GM21515 (cell line): ENCODE measurements around the gene CEP89.
"Not testable (repeated sequence)": the region's sequence is repeated elsewhere in the genome, so short reads cannot be mapped to it uniquely, and the experiment has no call there.

Source experiments
- ATAC-seq: cut with Tn5 transposase; IDR thresholded peaks from one replicate; pipeline ENCODE4 v1.9.1; 2021; ENCODE audit not compliant: unreplicated experiment

The CEP89 gene

DNA sequence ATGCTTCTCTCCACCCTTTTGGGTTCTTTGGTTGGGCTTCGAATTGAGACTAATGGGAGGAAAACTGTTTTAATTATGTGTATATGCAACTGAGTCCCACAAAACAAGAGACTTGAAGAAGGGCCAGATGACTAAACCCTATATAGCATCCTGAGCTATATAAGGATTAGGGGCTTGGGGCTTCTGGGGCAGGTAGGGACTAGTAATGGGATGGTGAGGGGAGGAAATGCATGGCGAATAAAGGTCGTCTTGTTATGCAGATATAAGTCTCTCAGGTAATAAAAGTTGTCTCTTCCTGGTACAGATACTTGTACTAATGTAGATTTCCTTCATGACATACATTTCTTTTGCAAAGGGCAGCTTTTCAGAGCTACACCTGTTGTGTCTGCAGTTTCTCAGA, 99.4 kb downstream of the CEP89 start:
- ATAC-seq = no peak

DNA sequence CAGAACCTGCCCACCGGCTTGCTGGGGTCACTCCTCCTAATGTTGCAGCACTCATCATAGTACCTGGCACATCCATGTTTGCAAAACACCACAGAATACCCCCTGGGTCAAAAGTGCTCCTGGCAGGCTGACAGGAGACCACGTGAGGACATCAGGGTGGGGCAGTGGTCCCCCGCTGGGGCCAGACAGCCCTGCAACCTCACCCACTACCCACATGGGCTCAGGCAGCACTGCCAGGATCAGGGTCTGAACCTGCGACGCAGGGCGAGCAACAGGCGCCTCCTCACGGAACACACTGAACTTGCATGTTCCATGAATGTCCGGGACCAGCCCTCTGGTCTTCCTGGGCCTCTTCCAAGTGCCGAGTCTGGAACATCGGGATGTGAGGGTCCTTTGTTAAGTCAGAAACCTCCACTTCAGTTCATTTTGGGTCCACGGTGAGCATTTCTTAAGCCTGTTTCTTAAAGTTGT, 100.7 kb downstream of the CEP89 start:
- no peak for ATAC-seq

DNA sequence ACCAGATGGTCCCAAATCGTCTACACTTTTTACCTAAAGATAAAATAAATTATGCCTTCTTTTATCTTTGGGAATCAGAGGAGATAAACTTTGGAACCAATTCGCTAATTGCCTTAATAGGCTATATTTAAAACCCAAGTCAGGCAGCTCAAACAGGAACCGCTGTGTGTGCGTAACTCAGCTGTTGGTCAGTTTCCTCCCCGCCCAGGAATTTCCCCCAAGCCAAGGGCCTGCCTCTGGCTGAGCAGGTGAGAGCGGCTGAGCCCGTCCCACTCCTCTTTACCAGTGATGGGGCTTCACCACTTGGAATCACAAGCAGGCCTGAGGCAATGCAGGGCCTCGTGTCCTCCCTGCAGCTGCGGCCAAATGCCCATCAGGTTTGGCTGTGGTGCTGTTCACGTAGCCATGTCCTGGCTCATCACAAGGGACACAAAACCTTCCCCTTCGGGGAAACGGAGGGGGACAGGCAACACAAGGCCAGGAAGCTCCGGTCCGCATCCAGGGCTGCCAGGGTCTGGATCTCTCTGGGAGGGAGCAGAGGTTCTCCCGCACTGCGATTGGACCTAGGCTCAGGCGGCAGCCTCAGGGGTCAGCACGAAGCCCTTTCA, 101.7 kb downstream of the CEP89 start:
- ATAC-seq = no peak

DNA sequence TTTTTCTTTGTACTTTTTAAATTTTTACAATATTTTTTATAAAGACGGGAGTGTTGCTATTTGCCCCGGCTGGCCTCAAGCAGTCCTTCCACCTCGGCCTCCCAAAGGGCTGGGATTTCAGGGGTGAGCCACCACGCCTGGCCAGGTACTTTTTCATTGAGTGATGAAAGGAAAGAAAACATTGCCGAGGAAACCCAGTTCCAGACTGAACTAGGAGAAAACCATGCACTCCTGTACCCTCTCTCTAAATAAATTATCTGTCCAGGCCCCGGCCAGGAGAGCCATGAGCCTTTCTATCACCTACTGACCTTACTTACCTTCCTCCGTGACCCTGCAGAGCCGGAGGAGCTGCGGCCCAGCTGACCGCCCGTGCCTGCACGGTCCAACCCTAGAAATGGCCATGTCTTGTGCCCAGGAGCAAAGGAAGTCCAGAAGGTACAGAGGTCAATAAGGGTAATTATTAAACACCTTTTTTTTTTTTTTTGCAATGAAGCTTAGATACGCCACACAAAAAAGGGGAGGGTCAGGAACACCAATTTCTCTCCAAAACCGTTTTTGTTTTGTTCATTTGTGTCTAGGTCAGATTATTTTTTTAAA, 102.3 kb downstream of the CEP89 start, which contains the start of gene SLC7A9:
Gene SLC7A9, minus strand, starts transcription at position 399 of the 597 bp plus-strand sequence. CDS start 1,233 bp downstream, outside the sequence.
- ATAC-seq = no peak

DNA sequence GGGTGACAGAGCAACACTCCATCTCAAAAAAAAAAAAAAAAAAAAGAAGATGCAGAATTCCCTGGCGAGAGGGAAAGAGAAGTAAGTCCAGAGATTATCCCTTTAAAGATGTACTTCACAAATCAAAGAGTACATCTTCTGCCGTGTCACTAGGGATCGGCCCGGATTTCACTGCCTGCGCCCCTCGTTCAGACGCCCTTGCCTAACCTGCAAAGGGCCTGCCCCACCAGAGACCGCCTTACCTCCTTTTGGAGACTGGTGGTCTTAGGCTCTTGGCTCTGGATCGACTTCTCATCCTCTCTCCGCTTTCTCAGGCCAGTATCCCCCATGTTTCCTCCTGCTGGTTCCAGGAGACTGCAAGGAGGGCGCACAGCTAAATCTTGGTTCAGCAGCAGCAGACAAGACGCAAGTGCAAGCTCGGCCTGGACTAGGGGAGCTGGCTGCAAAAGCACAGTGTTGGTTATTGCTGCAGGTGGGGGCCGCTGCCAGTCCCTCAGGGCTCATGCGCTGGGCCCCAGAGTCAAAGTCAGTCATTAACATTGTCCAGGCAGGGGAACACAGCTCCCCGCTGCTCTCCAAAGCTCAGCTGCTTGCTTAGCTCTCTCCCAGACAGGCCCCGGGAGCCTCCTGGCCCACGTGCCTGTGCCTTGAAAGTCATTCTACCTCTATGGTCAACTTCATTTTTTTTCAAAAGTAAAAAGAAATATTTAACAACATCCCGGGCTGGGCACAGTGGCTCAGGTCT, 103.4 kb downstream of the CEP89 start:
- no peak for ATAC-seq

DNA sequence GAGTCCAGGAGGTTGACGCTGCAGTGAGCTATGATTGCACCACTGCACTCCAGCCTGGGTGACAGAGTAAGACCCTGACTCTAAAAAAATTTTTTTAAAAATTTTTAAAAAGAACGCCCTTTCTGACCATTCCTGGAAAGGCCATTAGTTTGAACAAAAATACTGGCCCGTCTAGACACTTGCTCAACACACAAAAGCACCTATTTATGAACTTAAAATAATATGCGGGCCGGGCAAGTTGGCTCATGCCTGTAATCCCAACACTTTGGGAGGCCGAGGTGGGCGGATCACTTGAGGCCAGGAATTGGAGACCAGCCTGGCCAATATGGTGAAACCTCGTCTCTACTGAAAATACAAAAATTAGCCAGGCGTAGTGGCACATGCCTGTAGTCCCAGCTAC, 104.3 kb downstream of the CEP89 start:
- not testable (repeated sequence) for ATAC-seq

DNA sequence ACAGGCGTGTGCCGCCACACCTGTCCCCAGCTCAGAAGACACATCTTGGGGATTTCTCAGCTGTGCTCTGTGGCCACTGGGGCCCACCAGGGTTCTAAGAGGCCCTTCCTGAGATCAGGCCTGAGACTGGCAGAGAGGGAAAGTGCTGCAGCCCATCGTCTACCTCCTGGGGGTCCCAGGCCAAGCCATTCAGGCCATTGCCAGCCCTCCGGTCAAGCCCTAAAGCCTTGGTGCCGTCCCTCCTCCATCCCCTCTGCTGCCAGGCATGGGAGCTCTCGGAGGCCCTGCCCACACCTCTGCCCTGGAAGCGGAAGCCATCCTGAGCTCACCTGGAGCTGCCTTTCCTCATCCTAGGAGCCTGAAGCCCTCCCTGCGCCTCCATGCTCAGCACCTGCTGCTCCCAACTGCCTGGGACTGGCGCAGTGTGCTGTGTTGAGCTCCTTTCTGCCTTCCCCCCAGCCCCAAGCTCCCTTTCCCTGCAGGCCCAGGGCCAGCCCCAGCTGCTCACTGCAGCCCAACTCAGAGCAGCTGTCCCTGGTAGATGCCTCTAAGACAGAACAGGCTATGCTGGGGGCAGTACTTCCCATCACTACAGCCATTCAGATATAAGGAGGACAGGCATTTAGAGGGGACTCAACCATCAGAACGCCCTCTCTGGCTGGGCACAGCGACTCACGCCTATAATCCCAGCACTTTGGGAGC, 105.0 kb downstream of the CEP89 start:
- no peak for ATAC-seq

DNA sequence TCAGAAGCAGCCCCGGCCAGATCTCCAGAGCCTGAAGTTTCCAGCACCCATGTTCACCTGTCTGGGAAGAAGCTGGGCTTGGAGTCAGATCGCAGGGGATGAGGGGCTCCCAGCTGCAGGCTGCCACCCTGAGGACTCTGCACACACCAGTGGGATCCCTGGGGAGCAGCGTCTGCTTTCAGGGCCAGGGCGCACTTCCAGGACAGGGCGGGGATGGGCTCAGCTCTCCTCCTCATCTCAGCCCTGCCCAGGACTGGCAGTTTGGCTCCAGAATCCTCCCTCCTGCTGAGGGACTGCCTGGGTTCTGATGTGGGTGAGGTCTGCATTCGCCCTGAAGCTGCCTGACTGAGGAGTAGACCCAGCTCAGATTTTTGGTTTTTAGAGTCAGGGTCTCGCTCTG, 105.7 kb downstream of the CEP89 start:
- ATAC-seq = no peak

DNA sequence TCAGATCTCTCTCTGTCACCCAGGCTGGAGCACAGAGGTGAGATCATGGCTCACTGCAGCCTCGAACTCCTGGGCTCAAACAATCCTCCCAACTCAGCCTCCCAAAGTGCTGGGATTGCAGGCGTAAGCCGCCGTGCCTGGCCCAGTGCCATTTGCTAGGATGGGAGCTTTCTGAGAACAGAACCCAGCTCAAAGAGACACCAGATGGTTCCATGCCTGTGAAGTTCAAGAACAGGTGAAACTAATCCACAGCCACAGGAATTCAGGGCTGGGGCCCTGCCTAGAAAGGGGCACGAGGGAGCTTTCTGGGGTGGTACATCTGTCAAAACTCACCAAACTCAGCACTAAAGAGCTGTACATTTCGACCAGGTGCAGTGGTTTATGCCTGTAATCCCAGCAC, 106.4 kb downstream of the CEP89 start:
- ATAC-seq = no peak

DNA sequence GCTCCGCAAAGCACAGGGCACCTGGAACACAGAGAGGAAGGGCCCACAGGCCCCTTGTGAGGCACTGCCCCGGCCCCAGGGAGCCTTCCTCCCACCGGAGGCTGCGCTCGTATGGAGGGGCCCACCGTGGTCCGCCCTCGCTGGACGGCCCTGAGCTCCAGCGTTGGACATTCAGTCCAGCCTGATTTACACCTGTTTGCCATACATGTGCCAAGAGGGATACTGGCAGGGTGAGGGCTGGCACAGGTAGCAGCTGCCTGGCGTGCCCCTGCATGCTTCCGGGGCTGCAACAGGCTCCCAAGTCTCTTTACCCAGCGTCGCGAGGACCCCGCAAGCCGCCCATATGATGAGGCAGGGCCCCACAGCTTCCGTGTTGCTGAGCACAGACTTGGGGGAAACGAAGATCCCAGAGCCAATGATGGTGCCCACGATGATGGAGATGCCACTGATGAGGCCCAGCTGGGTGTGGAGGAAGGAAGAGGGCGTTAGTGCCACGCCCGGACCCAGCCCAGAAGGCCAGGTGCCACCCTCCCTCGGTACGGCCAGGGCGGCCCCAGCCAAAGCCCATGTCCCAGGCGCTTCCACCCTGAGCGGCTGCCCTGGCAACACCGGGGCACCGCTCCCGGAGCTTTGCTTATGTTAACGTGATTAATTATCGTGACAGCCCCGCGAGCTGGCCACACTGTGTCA, 107.3 kb downstream of the CEP89 start:
- ATAC-seq = no peak

DNA sequence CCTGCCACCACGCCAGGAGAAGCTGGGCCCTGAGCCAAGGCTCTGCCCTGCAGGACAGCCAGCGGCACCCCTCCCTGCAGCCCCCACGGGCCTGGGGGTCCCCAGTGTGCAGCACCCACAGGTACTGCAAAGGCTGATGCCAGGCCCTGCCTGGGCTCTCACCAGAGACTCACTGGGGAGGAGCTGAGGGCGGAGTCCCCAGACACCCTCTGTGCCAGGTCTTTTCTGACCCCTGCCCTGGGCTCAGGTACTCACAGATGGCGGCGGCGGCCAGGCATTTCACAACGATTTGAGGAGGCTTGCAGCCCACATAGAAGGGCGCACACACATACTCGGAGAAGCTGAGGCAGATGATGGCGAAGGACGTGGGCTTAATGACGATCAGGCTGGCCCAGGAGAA, 107.9 kb downstream of the CEP89 start:
- no peak for ATAC-seq

DNA sequence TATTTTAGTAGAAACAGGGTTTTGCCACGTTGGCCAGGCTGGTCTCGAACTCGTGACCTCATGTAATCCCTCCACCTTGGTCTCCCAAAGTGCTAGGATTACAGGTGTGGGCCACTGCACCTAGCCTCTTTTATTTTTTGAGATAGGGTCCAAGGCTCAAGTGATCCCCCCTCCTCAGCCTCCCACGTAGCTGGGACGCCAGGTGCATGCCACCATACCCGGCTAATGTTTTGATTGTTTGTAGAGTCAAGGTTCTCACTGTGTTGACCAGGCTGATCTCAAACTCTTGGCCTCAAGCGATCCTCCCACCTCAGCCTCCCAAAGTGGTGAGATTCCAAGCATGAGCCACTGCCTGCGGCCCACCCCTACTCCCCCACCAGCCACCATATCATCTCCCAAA, 108.5 kb downstream of the CEP89 start:
- no peak for ATAC-seq

DNA sequence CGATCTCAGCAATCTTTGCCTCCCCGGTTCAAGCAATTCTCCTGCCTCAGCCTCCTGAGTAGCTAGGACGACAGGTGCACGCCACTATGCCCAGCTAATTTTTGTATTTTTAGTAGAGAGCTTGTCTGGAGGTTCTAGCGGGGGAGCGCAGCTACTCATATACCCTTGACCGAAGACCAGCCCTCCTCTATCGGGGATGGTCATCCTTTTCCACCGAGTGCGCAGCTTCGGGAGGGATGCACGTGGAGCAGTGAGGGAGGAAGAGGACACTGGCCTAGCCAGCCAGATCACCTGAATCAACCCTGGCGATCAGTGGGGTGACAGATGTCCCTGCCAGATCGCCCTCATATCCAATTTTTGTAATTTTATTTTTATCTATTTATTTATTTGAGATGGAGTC, 109.0 kb downstream of the CEP89 start:
- ATAC-seq = no peak

DNA sequence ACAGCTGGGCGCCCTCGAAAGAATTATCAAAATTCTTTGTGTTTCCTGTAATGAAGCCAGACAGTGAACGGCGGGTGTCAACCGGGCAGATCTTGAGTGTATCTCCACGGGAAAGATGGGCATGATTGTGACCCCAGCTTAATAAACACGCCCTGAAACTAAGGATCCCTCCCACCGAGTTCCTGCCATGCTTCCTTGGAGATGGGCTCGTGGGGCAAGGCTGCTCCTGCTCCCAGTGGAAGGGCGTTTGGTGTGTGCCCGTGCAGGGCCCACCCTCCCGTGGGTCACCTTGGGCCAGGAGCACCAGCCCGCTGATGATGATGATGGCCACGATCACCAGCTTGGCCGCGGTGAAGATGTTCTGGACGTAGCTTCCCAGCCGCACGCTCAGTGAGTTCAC, 109.6 kb downstream of the CEP89 start:
- no peak for ATAC-seq

DNA sequence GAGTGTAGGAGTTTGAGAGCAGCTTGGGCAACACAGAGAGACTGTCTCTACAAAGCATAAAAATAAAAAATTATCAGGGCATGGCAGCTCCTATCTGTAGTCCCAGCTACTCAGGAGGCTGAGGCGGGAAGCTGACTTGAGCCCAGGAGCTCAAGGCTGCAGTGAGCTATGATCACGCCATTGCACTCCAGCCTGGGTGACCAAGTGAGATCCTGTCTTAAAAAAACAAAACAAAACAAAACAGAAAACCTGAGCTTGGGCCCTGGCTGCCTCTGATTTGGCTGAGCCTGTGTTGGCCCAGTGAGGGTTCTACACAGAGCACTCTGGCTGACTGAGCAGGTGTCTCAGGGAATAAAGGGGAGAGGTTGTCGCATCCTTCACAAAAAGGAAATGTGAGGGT, 110.2 kb downstream of the CEP89 start:
- no peak for ATAC-seq

DNA sequence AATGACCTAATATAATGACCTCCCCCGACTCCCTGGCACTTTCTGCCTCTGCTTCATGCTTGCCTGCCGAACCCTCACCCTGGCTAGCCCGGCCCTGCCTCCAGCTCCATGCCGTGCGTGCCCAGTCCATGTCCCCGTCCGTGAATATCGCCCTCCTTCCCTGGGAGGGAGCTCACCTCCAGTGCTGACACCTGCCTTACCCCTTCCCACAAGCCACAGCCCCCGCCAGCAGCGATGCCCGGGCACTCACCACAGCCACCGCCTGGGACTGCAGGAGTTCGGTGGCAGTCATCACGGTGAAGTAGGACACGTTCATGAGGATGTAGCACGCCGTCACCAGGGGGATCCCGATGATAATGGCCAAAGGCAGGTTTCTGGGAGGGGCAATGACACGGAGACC, 112.2 kb downstream of the CEP89 start:
- ATAC-seq = no peak

DNA sequence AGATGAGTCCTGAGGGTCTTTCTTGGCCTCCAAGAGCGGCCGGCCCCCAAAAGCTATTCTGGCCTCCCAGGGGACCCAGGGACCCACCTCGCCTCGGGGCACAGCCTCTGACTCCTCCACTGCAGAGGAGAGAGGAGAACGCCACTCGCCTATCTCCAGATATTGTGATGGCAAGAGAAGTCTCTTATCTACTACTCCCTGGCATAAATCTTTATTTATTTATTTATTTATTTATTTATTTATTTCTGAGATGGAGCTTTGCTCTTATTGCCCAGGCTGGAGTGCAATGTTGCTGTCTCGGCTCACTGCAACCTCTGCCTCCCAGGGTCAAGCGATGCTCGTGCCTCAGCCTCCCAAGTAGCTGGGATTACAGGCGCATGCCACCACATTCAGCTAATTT, 113.2 kb downstream of the CEP89 start:
- no peak for ATAC-seq

DNA sequence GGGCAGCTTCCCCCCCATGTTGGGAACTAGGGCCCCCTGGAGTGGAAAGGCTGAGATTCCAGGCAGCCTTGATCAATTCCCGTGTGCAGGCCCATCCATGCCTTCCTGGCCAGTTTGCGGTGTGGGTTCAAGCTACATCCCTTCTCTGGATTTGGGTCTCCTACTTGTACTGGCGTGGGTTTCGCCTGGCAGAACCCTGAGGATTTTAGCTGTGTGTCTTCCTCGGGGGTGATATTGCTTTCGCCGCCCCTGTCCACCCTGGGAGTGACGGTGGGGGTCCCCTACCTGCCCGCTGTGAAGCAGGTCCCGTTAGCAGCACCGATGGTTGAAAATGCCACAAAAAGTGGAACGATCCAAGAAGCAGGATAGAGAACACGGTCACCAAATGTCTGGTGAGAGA, 113.6 kb downstream of the CEP89 start:
- no peak for ATAC-seq

DNA sequence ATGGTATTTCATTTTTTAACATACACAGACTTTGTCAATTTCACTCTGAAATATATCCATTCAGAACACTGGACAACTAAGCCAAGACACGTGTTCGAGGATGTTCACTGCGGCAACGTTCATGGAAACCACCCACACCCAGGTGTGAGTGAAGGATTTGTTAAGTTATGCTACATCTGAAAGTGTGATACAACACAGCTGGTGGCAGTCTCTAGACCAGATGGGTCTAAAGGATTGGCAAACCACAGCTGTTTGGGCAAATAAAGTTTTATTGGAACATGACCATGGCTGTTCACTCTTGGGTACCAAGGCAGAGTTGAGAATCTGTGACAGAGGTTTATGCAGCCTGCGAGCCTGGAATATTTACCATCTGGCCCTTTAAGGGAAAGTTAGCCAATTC, 114.2 kb downstream of the CEP89 start:
- no peak for ATAC-seq

DNA sequence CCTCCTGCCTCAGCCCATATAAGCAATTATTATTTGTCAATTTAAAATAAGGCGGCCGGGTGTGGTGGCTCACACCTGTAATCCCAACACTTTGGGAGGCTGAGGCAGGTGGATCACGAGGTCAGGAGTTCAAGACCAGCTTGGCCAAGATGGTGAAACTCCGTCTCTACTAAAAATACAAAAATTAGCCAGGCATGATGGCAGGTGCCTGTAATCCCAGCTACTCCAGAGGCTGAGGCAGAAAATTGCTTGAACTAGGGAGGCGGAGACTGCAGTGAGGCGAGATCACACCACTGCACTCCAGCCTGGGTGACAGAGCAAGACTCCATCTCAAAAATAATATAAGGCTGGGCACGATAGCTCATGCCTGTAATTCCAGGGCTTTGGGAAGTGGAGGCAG, 114.9 kb downstream of the CEP89 start:
- ATAC-seq = not testable (repeated sequence)

DNA sequence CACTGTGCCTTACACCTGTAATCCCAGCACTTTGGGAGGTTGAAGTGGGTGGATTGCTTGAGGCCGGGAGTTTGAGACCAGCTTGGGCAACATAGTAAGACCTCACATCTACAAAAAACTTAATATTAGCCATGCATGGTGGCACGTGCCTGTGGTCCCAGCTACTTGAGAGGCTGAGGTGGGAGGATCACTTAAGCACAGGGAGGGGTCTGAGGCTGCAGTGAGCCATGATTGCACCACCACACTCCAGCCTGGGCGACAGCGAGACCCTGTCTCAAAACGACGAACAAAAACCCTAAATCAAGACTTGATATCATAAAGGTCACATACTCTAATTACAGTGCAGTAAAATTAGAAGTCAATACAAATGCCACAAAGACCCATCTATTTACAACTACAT, 119.5 kb downstream of the CEP89 start:
- ATAC-seq = no peak
